PFSK-1 (cell line): ENCODE measurements around the gene KRT75.

Experiments used
- FOXP2 ChIP-seq: optimal IDR thresholded peaks from 2 replicates; pipeline ENCODE3; 2011; ENCODE audit warnings: borderline replicate concordance, control low read depth, inconsistent platforms; ENCODE audit not compliant: insufficient read depth; ENCODE audit errors: extremely low read length, extremely low read depth
- POLR2AphosphoS5 ChIP-seq: IDR thresholded peaks from 2 replicates; pipeline ENCODE4 v1.6.1; 2012; ENCODE audit warnings: low read depth, mild to moderate bottlenecking, control low read depth, low read length, moderate library complexity
- SIN3A ChIP-seq: IDR thresholded peaks from 2 replicates; pipeline ENCODE4 v1.6.1; 2012; ENCODE audit warnings: mild to moderate bottlenecking, low read length, moderate library complexity, borderline replicate concordance; ENCODE audit not compliant: insufficient read depth
- TAF1 ChIP-seq: IDR thresholded peaks from 2 replicates; pipeline ENCODE4 v1.6.1; 2012; ENCODE audit warnings: low read length, control low read depth, borderline replicate concordance; ENCODE audit not compliant: insufficient read depth
- TF ChIP-seq, protein P1 (sequence below), 2 experiments: IDR thresholded peaks; 2 replicates each; pipeline versions ENCODE4 v1.6.1 to v1.8.0; 2011 to 2012; ENCODE audit warnings: low read depth in 2 of 2, low read length in 2 of 2, control low read depth in 1 of 2, inconsistent platforms in 1 of 2, mild to moderate bottlenecking in 1 of 2, moderate library complexity in 1 of 2; ENCODE audit not compliant: insufficient read depth in 1 of 2

Gene KRT75

DNA sequence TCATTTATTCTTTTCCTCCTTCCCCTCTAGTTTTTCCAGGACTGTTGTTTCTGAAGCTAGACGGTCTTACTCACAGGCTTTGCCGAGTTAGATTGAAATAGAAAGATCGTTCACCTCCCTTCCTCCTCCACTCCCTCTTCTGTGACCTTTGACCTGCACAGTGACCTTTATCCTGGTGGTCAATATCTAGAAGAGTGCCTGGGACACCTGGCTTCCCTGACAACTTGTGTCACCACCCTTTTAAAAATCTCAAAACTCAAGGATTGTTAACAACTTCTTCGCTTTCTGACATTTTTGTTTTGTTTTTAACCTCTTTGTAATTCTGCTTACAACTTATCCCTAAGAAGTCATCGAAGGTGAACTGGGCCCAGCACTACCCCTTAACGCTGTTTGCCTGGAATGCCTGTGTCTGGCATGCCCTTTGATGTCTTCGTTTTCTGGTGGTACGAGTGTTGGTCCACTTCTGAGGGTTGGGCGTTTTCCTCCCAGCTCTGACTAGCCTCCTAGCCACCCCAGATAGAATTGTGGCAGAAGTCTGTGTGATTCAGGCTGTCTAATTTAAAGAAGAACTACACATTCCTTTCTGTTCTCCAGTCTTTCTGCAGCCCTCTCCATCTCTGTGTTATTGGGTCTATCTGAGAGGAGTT is 2.8 kb upstream of the KRT75 start:
- no peak for TF ChIP-seq POLR2AphosphoS5
- TF ChIP-seq SIN3A: no peak
- TF ChIP-seq, protein P1, sequence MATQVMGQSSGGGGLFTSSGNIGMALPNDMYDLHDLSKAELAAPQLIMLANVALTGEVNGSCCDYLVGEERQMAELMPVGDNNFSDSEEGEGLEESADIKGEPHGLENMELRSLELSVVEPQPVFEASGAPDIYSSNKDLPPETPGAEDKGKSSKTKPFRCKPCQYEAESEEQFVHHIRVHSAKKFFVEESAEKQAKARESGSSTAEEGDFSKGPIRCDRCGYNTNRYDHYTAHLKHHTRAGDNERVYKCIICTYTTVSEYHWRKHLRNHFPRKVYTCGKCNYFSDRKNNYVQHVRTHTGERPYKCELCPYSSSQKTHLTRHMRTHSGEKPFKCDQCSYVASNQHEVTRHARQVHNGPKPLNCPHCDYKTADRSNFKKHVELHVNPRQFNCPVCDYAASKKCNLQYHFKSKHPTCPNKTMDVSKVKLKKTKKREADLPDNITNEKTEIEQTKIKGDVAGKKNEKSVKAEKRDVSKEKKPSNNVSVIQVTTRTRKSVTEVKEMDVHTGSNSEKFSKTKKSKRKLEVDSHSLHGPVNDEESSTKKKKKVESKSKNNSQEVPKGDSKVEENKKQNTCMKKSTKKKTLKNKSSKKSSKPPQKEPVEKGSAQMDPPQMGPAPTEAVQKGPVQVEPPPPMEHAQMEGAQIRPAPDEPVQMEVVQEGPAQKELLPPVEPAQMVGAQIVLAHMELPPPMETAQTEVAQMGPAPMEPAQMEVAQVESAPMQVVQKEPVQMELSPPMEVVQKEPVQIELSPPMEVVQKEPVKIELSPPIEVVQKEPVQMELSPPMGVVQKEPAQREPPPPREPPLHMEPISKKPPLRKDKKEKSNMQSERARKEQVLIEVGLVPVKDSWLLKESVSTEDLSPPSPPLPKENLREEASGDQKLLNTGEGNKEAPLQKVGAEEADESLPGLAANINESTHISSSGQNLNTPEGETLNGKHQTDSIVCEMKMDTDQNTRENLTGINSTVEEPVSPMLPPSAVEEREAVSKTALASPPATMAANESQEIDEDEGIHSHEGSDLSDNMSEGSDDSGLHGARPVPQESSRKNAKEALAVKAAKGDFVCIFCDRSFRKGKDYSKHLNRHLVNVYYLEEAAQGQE (IDR thresholded peaks at IDR 0.05; ENCODE audit: insufficient read depth in 1 of 2, low read depth in 2 of 2, low read length in 2 of 2): no peak
- no peak for TF ChIP-seq FOXP2
- TF ChIP-seq TAF1: no peak

DNA sequence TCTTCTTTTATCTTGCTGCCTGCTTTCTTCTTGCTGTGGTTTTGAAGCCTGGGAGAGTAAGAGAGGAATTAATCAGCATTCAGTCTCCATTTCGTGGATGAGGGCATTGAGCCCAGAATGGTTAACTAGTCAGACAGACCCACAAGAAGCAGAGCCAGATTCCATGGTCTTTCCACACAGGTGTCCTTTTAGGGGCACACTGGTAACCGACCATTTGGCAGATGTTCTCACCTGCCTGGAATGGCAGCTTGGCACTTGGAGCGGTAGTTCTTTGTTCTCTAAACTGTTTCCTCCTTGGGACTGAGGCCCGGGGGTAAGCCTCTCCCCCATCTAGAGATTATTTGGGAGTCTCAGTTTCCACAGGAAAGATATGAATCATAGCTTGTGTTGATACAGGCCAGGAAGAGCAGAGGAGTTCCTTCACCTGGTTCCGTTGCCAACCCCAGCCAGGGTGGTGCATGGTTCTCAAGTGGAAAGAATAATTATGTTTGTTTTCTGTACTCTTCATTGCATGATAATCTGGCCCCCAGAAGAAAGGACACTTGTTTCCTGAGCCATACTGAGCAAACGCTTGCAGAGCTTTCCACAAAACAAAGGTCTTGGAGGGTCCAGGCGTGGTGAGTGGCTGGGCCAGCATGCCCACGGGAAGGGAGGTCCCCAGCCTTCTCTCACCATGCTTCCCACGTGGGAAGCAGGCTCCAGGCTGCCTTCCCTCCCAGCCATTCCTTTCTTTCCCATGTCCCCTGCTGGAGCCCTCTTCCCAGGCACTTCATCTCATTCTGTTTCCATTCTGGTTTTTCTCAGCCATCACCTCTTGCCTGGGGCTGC is 2.0 kb upstream of the KRT75 start:
- TF ChIP-seq TAF1 (no peak), SIN3A (no peak), POLR2AphosphoS5 (no peak), FOXP2 (no peak)
- TF ChIP-seq, protein P1 (IDR thresholded peaks at IDR 0.05; ENCODE audit: insufficient read depth in 1 of 2, low read depth in 2 of 2, low read length in 2 of 2): no peak

DNA sequence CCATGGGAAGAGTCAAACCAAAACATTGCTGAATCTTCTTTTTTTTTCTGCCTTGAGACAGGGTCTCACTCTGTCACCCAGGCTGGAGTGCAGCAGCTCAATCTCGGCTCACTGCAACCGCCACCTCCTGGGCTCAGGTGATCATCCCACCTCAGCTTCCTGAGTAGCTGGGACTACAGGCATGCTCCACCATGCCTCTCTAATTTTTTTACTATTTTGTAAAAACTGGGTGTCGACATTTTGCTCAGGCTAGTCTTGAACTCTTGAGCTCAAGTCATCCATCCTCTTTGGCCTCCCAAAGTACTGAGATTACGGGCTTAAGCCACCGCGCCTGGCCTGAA is 1.5 kb upstream of the KRT75 start:
- TF ChIP-seq TAF1 (no peak), SIN3A (no peak), POLR2AphosphoS5 (no peak), FOXP2 (no peak)
- TF ChIP-seq, protein P1 (IDR thresholded peaks at IDR 0.05; ENCODE audit: insufficient read depth in 1 of 2, low read depth in 2 of 2, low read length in 2 of 2): no peak

DNA sequence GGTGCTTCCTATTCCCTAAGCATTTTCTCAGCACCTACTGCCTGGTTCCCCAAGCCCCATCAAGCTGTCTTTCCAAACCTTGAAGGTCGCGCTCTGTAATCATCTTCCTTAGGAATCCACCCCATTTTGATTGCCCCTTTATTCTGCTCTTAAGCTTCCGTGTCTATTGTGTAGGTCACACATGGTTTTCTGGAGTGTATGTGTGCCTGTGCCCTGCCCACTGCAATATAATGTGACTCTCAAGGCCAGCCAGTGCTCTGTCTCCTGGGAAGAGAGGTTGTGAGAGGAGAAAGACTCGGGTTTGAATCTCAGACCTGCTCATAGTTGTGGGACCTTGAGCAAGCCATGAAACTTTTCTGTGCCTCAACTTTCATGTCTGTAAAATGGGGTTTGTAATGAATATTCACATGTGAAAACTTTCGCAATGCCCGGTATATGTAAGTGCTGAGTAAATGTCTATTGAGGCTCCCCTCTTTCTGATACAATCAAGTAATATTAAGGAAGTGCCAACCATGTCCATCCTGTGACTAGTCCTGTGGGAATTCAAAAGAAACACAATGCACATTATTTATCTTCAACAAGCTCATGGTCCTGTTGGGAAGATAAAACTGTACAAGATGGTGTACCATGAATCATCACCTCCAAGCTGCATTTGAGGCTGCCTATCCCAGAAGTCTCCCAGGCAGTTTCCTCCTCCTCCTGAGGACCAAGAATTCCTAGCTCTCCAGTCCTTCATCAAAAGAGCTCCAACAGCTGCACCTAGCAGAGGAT is 774 bp upstream of the KRT75 start:
- TF ChIP-seq SIN3A (no peak), FOXP2 (no peak), POLR2AphosphoS5 (no peak), TAF1 (no peak)
- TF ChIP-seq, protein P1 (IDR thresholded peaks at IDR 0.05; ENCODE audit: insufficient read depth in 1 of 2, low read depth in 2 of 2, low read length in 2 of 2): no peak
